Measurements from ENCODE around the gene C1QTNF2. TPM values are rescaled to one million over a fixed set of nuclear protein-coding genes. Genes with fewer than 3 reads are reported as not detected.

C1QTNF2 gene
- total and polyA plus RNA-seq, 2 of the 4 experiments (the other 2 are of a cell fraction) = 0.72 to 1.2 TPM

- BruUV-seq (replicated peaks) = no TSS peak
- POLR2A ChIA-PET (ENCODE audit: unreplicated experiment) = no interaction called here
- no peak overlapping the region for H3K9ac ChIP-seq (ENCODE audit: low read depth, low read length)
- no peak overlapping the region for H3K23ac ChIP-seq (ENCODE audit: low read depth, low read length)
- no peak overlapping the region for H2AFZ ChIP-seq (replicated peaks; ENCODE audit: low read length, poor library complexity)
- H3K9me1 ChIP-seq (ENCODE audit: insufficient read depth, low read length) = peaks cover 3% of the 10 kb centered on the region; the same call in 1 of the 2 replicates
- dilution Hi-C loops (cut with HindIII; ENCODE audit: low sequenced_read_pairs, unreplicated experiment) = no loop called here
- H3K36me3 ChIP-seq (ENCODE audit: control insufficient read depth, insufficient read depth, low read length) = no peaks in the 10 kb centered on the region
- H4K8ac ChIP-seq (ENCODE audit: low read depth in 2 of 2, low read length in 2 of 2) = no peak overlapping the region
- in situ Hi-C loops (cut with MboI; ENCODE audit: low sequenced_read_pairs) = no loop called here
- no peak overlapping the region for H2AK5ac ChIP-seq (ENCODE audit: low read depth, low read length)
- intact Hi-C loops (cut with micrococcal nuclease) = no loop called here
- no peak overlapping the region for H4K91ac ChIP-seq (ENCODE audit: insufficient read depth, low read depth, low read length)
- no peak overlapping the region for H3K4me3 ChIP-seq (ENCODE audit: insufficient read depth, low read depth, low read length)
- H3K27ac ChIP-seq (ENCODE audit: insufficient read depth, low read length) = no peak overlapping the region
- no peak for ATAC-seq (ENCODE audit: low read depth)
- H3K4me2 ChIP-seq (ENCODE audit: low read depth, low read length) = no peak overlapping the region
- H3K4me1 ChIP-seq (ENCODE audit: control insufficient read depth, insufficient read depth, low read length) = no peaks in the 10 kb centered on the region
- no peak overlapping the region for H3K14ac ChIP-seq (replicated peaks; ENCODE audit: low read depth, low read length)
- no peak for DNase-seq
- H3K4ac ChIP-seq (ENCODE audit: low read depth, low read length) = no peak overlapping the region
- H3K27me3 ChIP-seq (ENCODE audit: control insufficient read depth, insufficient read depth, low read length) = peaks cover 11% of the 10 kb centered on the region
- no peak overlapping the region for H2BK120ac ChIP-seq (ENCODE audit: low read depth, low read length)
- H3K18ac ChIP-seq (ENCODE audit: low read depth, low read length) = no peak overlapping the region
- H3K9me3 ChIP-seq (ENCODE audit: control insufficient read depth, insufficient read depth, low read length) = no peaks in the 10 kb centered on the region
- H2BK20ac ChIP-seq (ENCODE audit: low read depth, low read length) = no peak overlapping the region
- no peak overlapping the region for H2BK5ac ChIP-seq (ENCODE audit: low read depth, low read length, poor library complexity, severe bottlenecking)
- no CpG with 5 or more reads among the region's 2 CpGs for WGBS, 2 experiments (ENCODE audit: extremely low coverage in 2 of 2, insufficient read length in 1 of 2)
- H4K5ac ChIP-seq (ENCODE audit: low read depth, low read length) = no peak overlapping the region
- no peaks in the 10 kb centered on the region for H4K20me1 ChIP-seq (ENCODE audit: insufficient read depth, low read length)
- no peak overlapping the region for H2BK15ac ChIP-seq (ENCODE audit: low read depth, low read length)
- H3K56ac ChIP-seq (ENCODE audit: extremely low read depth, insufficient read depth, low read length) = no peak overlapping the region
- no peak overlapping the region for H2AK9ac ChIP-seq (replicated peaks; ENCODE audit: low read depth, low read length, poor library complexity)
- TF ChIP-seq MAFK (IDR thresholded peaks at IDR 0.05; ENCODE audit: low read depth, low read length) (no peak), ELK1 (IDR thresholded peaks at IDR 0.05; ENCODE audit: borderline replicate concordance, low read depth, low read length) (no peak)
- H3K79me1 ChIP-seq (ENCODE audit: low read depth in 1 of 2, low read length in 2 of 2) = no peaks in the 10 kb centered on the region
- CTCF ChIA-PET = no interaction called here
These were observed 7.9 kb upstream of the C1QTNF2 start for GRCh38 chr5:160378330-160378729.
